ENCODE measurements around the gene BAZ1B.
"Not testable (repeated sequence)": the region's sequence is repeated elsewhere in the genome, so short reads cannot be mapped to it uniquely, and the experiment has no call there.

Gene BAZ1B

GRCh38 chr7:73522105-73522872, at the start of gene BAZ1B:
TSS of gene BAZ1B (minus strand) at chr7:73522293. CDS start at chr7:73521933, 360 bp downstream.
- peak; percentile 98 for DNase-seq (ENCODE audit: low read depth)

GRCh38 chr7:73570977-73571376, 48.9 kb upstream of the BAZ1B start:
- DNase-seq (ENCODE audit: low read depth), result no peak

GRCh38 chr7:73570521-73570920, 48.4 kb upstream of the BAZ1B start:
- no peak for DNase-seq (ENCODE audit: low read depth)

GRCh38 chr7:73569042-73569608, 47.0 kb upstream of the BAZ1B start:
- DNase-seq (ENCODE audit: low read depth), result no peak

GRCh38 chr7:73567846-73568685, 46.0 kb upstream of the BAZ1B start:
- no peak for DNase-seq (ENCODE audit: low read depth)

- DNase-seq (ENCODE audit: low read depth), result no peak
Measured at GRCh38 chr7:73567140-73567539, 45.0 kb upstream of the BAZ1B start.

GRCh38 chr7:73566431-73566830, 44.3 kb upstream of the BAZ1B start:
- not testable (repeated sequence) for DNase-seq (ENCODE audit: low read depth)

- DNase-seq (ENCODE audit: low read depth), result no peak
Measured at GRCh38 chr7:73565675-73566340, 43.7 kb upstream of the BAZ1B start.

GRCh38 chr7:73560109-73560835, 38.2 kb upstream of the BAZ1B start:
- peak; percentile 84 for DNase-seq (ENCODE audit: low read depth)

- no peak for DNase-seq (ENCODE audit: low read depth)
Measured at GRCh38 chr7:73557397-73558257, 35.5 kb upstream of the BAZ1B start, which contains the start of gene BCL7B. TSS of gene BCL7B (minus strand) at chr7:73557690. CDS start at chr7:73557578, 112 bp downstream.

GRCh38 chr7:73557108-73557396, 35.0 kb upstream of the BAZ1B start:
- peak; percentile 91 for DNase-seq (ENCODE audit: low read depth)

- DNase-seq (ENCODE audit: low read depth), result no peak
Measured at GRCh38 chr7:73556208-73557107, 34.4 kb upstream of the BAZ1B start.

- no peak for DNase-seq (ENCODE audit: low read depth)
Measured at GRCh38 chr7:73555411-73555982, 33.4 kb upstream of the BAZ1B start.

- not testable (repeated sequence) for DNase-seq (ENCODE audit: low read depth)
Measured at GRCh38 chr7:73550093-73550492, 28.0 kb upstream of the BAZ1B start.

GRCh38 chr7:73549176-73549575, 27.1 kb upstream of the BAZ1B start:
- DNase-seq (ENCODE audit: low read depth), result no peak

- no peak for DNase-seq (ENCODE audit: low read depth)
Measured at GRCh38 chr7:73547841-73548240, 25.7 kb upstream of the BAZ1B start.

GRCh38 chr7:73544678-73545077, 22.6 kb upstream of the BAZ1B start:
- no peak for DNase-seq (ENCODE audit: low read depth)

GRCh38 chr7:73541722-73542121, 19.6 kb upstream of the BAZ1B start:
- no peak for DNase-seq (ENCODE audit: low read depth)

GRCh38 chr7:73539709-73540108, 17.6 kb upstream of the BAZ1B start:
- DNase-seq (ENCODE audit: low read depth), result no peak

Measured in stromal cell of bone marrow (primary cell).